Measurements from ENCODE around the gene CD4. TPM values are rescaled to one million over a fixed set of nuclear protein-coding genes. Genes with fewer than 3 reads are reported as not detected.

The CD4 gene
- total and polyA plus RNA-seq, 2 of the 4 experiments (the other 2 are of a cell fraction), result 5.7 to 15.0 TPM

- Histone ChIP-seq H2AFZ (replicated peaks; ENCODE audit: low read length, poor library complexity) (peak overlapping the region; percentile 91), H4K8ac (ENCODE audit: low read depth in 2 of 2, low read length in 2 of 2) (peak overlapping the region; percentile 77 to 93; a peak in 2 of 4 replicates), H2AK5ac (ENCODE audit: low read depth, low read length) (peak overlapping the region; percentile 95), H3K27ac (ENCODE audit: insufficient read depth, low read length) (peak overlapping the region; percentile 88), H4K5ac (ENCODE audit: low read depth, low read length) (no peak overlapping the region), H2BK20ac (ENCODE audit: low read depth, low read length) (no peak overlapping the region), H4K91ac (ENCODE audit: insufficient read depth, low read depth, low read length) (peak overlapping the region; percentile 68), H3K9me3 (ENCODE audit: control insufficient read depth, insufficient read depth, low read length) (no peaks in the 10 kb centered on the region), H2BK15ac (ENCODE audit: low read depth, low read length) (no peak overlapping the region), H3K4me3 (ENCODE audit: insufficient read depth, low read depth, low read length) (peak overlapping the region; percentile 71), H3K4me2 (ENCODE audit: low read depth, low read length) (peak overlapping the region; percentile 94), H3K18ac (ENCODE audit: low read depth, low read length) (peak overlapping the region; percentile 16; the same call in 1 of the 2 replicates), H4K20me1 (ENCODE audit: insufficient read depth, low read length) (peaks cover 13% of the 10 kb centered on the region), H3K27me3 (ENCODE audit: control insufficient read depth, insufficient read depth, low read length) (no peaks in the 10 kb centered on the region), H3K79me1 (ENCODE audit: low read depth in 1 of 2, low read length in 2 of 2) (peaks cover 22 to 32% of the 10 kb centered on the region in 2 experiments), H3K9me1 (ENCODE audit: insufficient read depth, low read length) (no peaks in the 10 kb centered on the region; the same call in none of the 2 replicates), H3K56ac (ENCODE audit: extremely low read depth, insufficient read depth, low read length) (peak overlapping the region; percentile 75; the same call in 1 of the 2 replicates), H3K4me1 (ENCODE audit: control insufficient read depth, insufficient read depth, low read length) (peaks cover 7% of the 10 kb centered on the region), H2BK5ac (ENCODE audit: low read depth, low read length, poor library complexity, severe bottlenecking) (peak overlapping the region; percentile 89), H2AK9ac (replicated peaks; ENCODE audit: low read depth, low read length, poor library complexity) (peak overlapping the region; percentile 100), H3K9ac (ENCODE audit: low read depth, low read length) (peak overlapping the region; percentile 86), H2BK120ac (ENCODE audit: low read depth, low read length) (peak overlapping the region; percentile 48), H3K4ac (ENCODE audit: low read depth, low read length) (peak overlapping the region; percentile 91), H3K23ac (ENCODE audit: low read depth, low read length) (peak overlapping the region; percentile 96), H3K36me3 (ENCODE audit: control insufficient read depth, insufficient read depth, low read length) (peaks cover 39% of the 10 kb centered on the region), H3K14ac (replicated peaks; ENCODE audit: low read depth, low read length) (peak overlapping the region; percentile 99)
- in situ Hi-C loops (cut with MboI; ENCODE audit: low sequenced_read_pairs), result loop anchor here (5.0 kb wide), 1 partner anchor 75 kb away; the partner anchor contains the start of gene P3H3
- TF ChIP-seq CTCF (conservative IDR thresholded peaks at IDR 0.05; ENCODE audit: low read depth, low read length), result peak; percentile 51
- peak; percentile 47 for TF ChIP-seq SMC3 (IDR thresholded peaks at IDR 0.05; ENCODE audit: low read depth, low read length)
- TF ChIP-seq RCOR1 (IDR thresholded peaks at IDR 0.05; ENCODE audit: insufficient replicate concordance, low read length), result no peak
- peak; percentile 36 for TF ChIP-seq RAD21 (IDR thresholded peaks at IDR 0.05; ENCODE audit: low read length)
- dilution Hi-C loops (cut with HindIII; ENCODE audit: low sequenced_read_pairs, unreplicated experiment), result no loop called here
- BruUV-seq (replicated peaks), result no TSS peak
- CTCF ChIA-PET, result interaction anchor here (0.8 to 3.9 kb wide), 9 partner anchors 11 to 120 kb away, joined by 3 to 27 read pairs (median 6); partner anchors contain the start of genes CD4, PTMS, SPSB2 and ZNF384
- peak; percentile 6 for ATAC-seq (ENCODE audit: low read depth)
- DNase-seq, result peak; percentile 62
- POLR2A ChIA-PET (ENCODE audit: unreplicated experiment), result interaction anchor here (0.6 to 3.2 kb wide), 5 partner anchors 11 to 99 kb away, joined by 3 to 21 read pairs (median 3); partner anchors contain the start of genes CDCA3 and PTMS
- WGBS, 2 experiments (ENCODE audit: extremely low coverage in 2 of 2, insufficient read length in 1 of 2), result 0% methylated on average over 6 of the region's 24 CpGs; no CpG with 5 or more reads in 1 of the 2 experiments
- intact Hi-C loops (cut with micrococcal nuclease), result loop anchor here (2.0 kb wide), 1 partner anchor 64 kb away; the partner anchor contains the start of gene ZNF384
These were observed 37.0 kb upstream of the CD4 start for GRCh38 chr12:6752167-6752920.
